A549 (cell line): ENCODE results near the gene ZNF385D.

ENCODE experiments used
- CEBPB ChIP-seq, 2 experiments: fragments of >200 bp in 1 of 2; sonication (Bioruptor Twin) in 1 of 2; formaldehyde crosslinking in 1 of 2; IDR thresholded peaks; 2 replicates each; pipeline ENCODE4 v1.6.1; 2012 to 2016
- CHD2 ChIP-seq: fragments of 150-350 bp; IDR thresholded peaks from 2 replicates; pipeline ENCODE4 v1.6.1; 2014; ENCODE audit warnings: low read length; ENCODE audit not compliant: partially characterized antibody
- CTCF ChIP-seq: fragments of >200 bp; sonication (Bioruptor Twin); formaldehyde crosslinking; IDR thresholded peaks from 3 replicates; pipeline ENCODE4 v1.5.1; 2016
- ESRRA ChIP-seq: fragments of 150-350 bp; IDR thresholded peaks from 2 replicates; pipeline ENCODE4 v1.6.1; 2014; ENCODE audit warnings: mild to moderate bottlenecking, low read length, borderline replicate concordance
- HMGXB4 ChIP-seq: fragments of 250-450 bp; sonication (Bioruptor Pico); IDR thresholded peaks from 2 replicates; pipeline ENCODE4 v1.5.0; 2021; ENCODE audit warnings: mild to moderate bottlenecking, moderate library complexity, borderline replicate concordance
- HOXB5 ChIP-seq: fragments of 250-450 bp; sonication (Bioruptor Pico); IDR thresholded peaks from 2 replicates; pipeline ENCODE4 v1.5.0; 2020; ENCODE audit warnings: mild to moderate bottlenecking, moderate library complexity
- JUN ChIP-seq, 2 experiments: fragments of >200 bp; sonication (Bioruptor Twin); formaldehyde crosslinking; IDR thresholded peaks; 2 replicates in 1 of 2; 3 replicates in 1 of 2; pipeline ENCODE4 v1.6.1; 2016 to 2017
- JUNB ChIP-seq: fragments of >200 bp; sonication (Bioruptor Twin); formaldehyde crosslinking; IDR thresholded peaks from 2 replicates; pipeline ENCODE4 v1.6.1; 2016
- POLR2A ChIP-seq: IDR thresholded peaks from 2 replicates; pipeline ENCODE4 v1.6.1; 2012; ENCODE audit warnings: mild to moderate bottlenecking, low read length
- POLR2AphosphoS2 ChIP-seq: conservative IDR thresholded peaks from 2 replicates; pipeline ENCODE4 v1.6.1; 2012; ENCODE audit warnings: low read length, improper control_type of control experiment, inconsistent platforms
- RAD21 ChIP-seq, 2 experiments: fragments of >200 bp in 1 of 2; sonication (Bioruptor Twin) in 1 of 2; formaldehyde crosslinking in 1 of 2; IDR thresholded peaks in 1 of 2; conservative IDR thresholded peaks in 1 of 2; 2 replicates in 1 of 2; 3 replicates in 1 of 2; pipeline ENCODE4 v1.6.1; 2012 to 2018; ENCODE audit warnings: inconsistent platforms in 1 of 2
- RNF2 ChIP-seq: fragments of 200-600 bp; sonication (generic); IDR thresholded peaks from 2 replicates; pipeline ENCODE4 v1.6.1; 2016; ENCODE audit warnings: low read depth, mild to moderate bottlenecking, antibody characterized with exemption, moderate library complexity, borderline replicate concordance
- TFCP2L1 ChIP-seq: fragments of 250-450 bp; sonication (Bioruptor Pico); IDR thresholded peaks from 2 replicates; pipeline ENCODE4 v1.5.0; 2021; ENCODE audit warnings: mild to moderate bottlenecking

- TF ChIP-seq HMGXB4 (CRISPR knock-in tag) (no peak), RAD21 (conservative IDR thresholded peaks at IDR 0.05 in 1 of 2, IDR thresholded peaks at IDR 0.05 in 1 of 2) (no peak), RNF2 (no peak), TFCP2L1 (no peak), HOXB5 (CRISPR knock-in tag) (no peak), POLR2AphosphoS2 (no peak), CEBPB (IDR thresholded peaks at IDR 0.05) (no peak), CTCF (no peak), POLR2A (no peak), JUN (IDR thresholded peaks at IDR 0.05) (no peak), CHD2 (no peak), JUNB (no peak), ESRRA (no peak)
These were observed 341.6 kb downstream of the ZNF385D start for GRCh38 chr3:21409401-21409800.
